T-helper 17 cell (primary cell): Measurements from ENCODE around the gene KDR. TPM values are rescaled to one million over a fixed set of nuclear protein-coding genes. Genes with fewer than 3 reads are reported as not detected.

Source experiments
- ATAC-seq: fragments of 150-1000 bp; cut with Tn5 transposase; 2 replicates; pipeline ENCODE4 v1.10.0; 2021; ENCODE audit warnings: mild to moderate bottlenecking, moderate library complexity
- DNase-seq, 3 donors: peaks; one replicate each; pipeline versions ENCODE4 v3.0.0 to v3.0.0-alpha.2; 2020 to 2021
- H3K9me3 ChIP-seq: one replicate; pipeline ENCODE4 v1.7.0; 2013; ENCODE audit warnings: low read length, mild to moderate bottlenecking; ENCODE audit not compliant: control insufficient read depth, poor library complexity, severe bottlenecking
- H3K27ac Mint-ChIP-seq: one replicate; pipeline ENCODE4 v1.8.0; 2022; ENCODE audit warnings: mild to moderate bottlenecking, moderate library complexity, mixed read lengths
- H3K27me3 Mint-ChIP-seq: one replicate; pipeline ENCODE4 v1.8.0; 2022; ENCODE audit warnings: mixed read lengths
- H3K36me3 Mint-ChIP-seq: one replicate; pipeline ENCODE4 v1.8.0; 2022; ENCODE audit warnings: low read depth, mixed read lengths
- H3K4me1 Mint-ChIP-seq: one replicate; pipeline ENCODE4 v1.8.0; 2022; ENCODE audit warnings: mild to moderate bottlenecking, mixed read lengths
- H3K4me3 Mint-ChIP-seq: one replicate; pipeline ENCODE4 v1.8.0; 2022; ENCODE audit warnings: mild to moderate bottlenecking, moderate library complexity, mixed read lengths
- total RNA-seq, 4 donors: library from RNA in 2 of 4; stranded (reverse) in 2 of 4; gene quantifications; one replicate each; pipeline ENCODE4 v1.2.3 and lab custom pipeline; 2022 to 2026

KDR gene
- total RNA-seq, 2 donors from 2014 or later, result not detected

GRCh38 chr4:55051532-55051931, 73.9 kb downstream of the KDR start:
- no peaks in the 10 kb centered on the region for H3K9me3 ChIP-seq
- Mint-ChIP-seq H3K4me3 (no peak overlapping the region), H3K36me3 (no peaks in the 10 kb centered on the region), H3K27me3 (no peaks in the 10 kb centered on the region), H3K4me1 (no peaks in the 10 kb centered on the region), H3K27ac (no peak overlapping the region)
- ATAC-seq (no peak), DNase-seq (no peak)

GRCh38 chr4:55050418-55050950, 74.9 kb downstream of the KDR start:
- H3K27me3 Mint-ChIP-seq, result no peaks in the 10 kb centered on the region
- no peak overlapping the region for H3K4me3 Mint-ChIP-seq
- DNase-seq (no peak), ATAC-seq (no peak)
- no peak overlapping the region for H3K27ac Mint-ChIP-seq
- H3K9me3 ChIP-seq, result no peaks in the 10 kb centered on the region
- H3K4me1 Mint-ChIP-seq, result no peaks in the 10 kb centered on the region
- no peaks in the 10 kb centered on the region for H3K36me3 Mint-ChIP-seq

DNA sequence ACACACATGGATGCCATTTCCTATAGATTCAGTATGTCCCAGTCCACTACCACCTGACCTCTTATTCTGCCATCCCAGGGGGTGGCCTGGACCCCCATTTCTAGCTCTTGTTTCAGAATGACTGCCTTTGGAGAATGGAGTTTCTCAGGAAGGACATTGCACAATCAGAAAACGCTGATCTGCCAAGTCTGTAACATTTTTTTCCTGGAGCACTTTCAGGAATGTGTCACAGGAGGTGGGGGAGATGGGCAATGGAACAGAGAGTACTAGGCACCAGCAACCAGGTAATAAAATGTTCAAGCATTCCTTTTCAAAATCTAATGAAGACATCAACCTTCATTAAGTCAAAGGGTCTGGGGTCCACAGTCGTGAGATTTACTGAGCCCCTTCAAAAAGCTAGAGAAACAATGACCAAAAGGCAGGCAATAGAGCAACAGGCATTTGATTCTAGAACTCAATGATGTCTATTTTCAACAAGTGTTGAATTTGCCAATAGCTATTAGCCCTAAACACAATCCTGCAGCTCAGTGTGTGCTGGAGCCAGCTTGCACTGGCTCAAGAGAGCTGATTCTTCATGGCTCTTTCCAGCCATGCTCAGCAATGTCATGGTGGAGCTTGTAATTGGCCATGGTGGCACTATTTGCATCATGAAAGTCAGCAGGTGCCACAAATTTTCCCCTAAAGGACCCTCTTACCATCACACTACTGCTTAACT, 87.1 kb downstream of the KDR start:
- Mint-ChIP-seq H3K36me3 (no peaks in the 10 kb centered on the region), H3K4me3 (no peak overlapping the region)

GRCh38 chr4:55037728-55038127, 87.7 kb downstream of the KDR start:
- no peaks in the 10 kb centered on the region for H3K36me3 Mint-ChIP-seq
- H3K27ac Mint-ChIP-seq, result no peak overlapping the region
- DNase-seq (no peak), ATAC-seq (no peak)
- H3K9me3 ChIP-seq, result no peaks in the 10 kb centered on the region
- no peaks in the 10 kb centered on the region for H3K4me1 Mint-ChIP-seq
- H3K4me3 Mint-ChIP-seq, result no peak overlapping the region
- H3K27me3 Mint-ChIP-seq, result peaks cover 23% of the 10 kb centered on the region

More for the DNA sequence above, 87.1 kb downstream of the KDR start:
- ATAC-seq, result no peak
- H3K27me3 Mint-ChIP-seq, result peaks cover 18% of the 10 kb centered on the region
- no peaks in the 10 kb centered on the region for H3K4me1 Mint-ChIP-seq
- no peaks in the 10 kb centered on the region for H3K9me3 ChIP-seq
- H3K27ac Mint-ChIP-seq, result no peak overlapping the region
- DNase-seq, result no peak

DNA sequence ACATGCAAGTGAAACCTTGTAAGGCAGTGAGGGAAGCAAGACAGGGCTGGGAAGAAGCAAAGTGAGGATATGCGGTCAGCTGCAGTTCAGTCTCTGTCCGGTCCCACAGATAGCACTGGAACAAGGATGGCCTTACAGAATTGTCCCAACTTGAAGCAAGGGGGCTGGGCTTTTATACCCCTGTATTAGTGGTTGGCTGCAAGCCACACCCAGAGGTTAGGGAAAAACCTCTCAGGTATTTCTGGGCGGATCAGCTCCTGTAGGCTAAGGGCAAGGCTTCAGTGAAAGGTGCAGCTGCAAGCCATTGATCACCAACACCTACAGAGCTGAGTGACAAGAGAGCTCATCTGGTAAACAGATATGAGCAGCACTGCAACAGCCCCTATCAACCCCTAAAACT, 89.0 kb downstream of the KDR start:
- H3K4me1 Mint-ChIP-seq, result no peaks in the 10 kb centered on the region
- ATAC-seq (no peak), DNase-seq (no peak)
- H3K4me3 Mint-ChIP-seq, result no peak overlapping the region
- H3K9me3 ChIP-seq, result no peaks in the 10 kb centered on the region
- H3K36me3 Mint-ChIP-seq, result no peaks in the 10 kb centered on the region
- no peak overlapping the region for H3K27ac Mint-ChIP-seq
- peaks cover 23% of the 10 kb centered on the region for H3K27me3 Mint-ChIP-seq

GRCh38 chr4:55035892-55036291, 89.5 kb downstream of the KDR start:
- no peak for DNase-seq
- Mint-ChIP-seq H3K27me3 (peaks cover 23% of the 10 kb centered on the region), H3K36me3 (no peaks in the 10 kb centered on the region), H3K27ac (no peak overlapping the region), H3K4me1 (no peaks in the 10 kb centered on the region), H3K4me3 (no peak overlapping the region)
- no peaks in the 10 kb centered on the region for H3K9me3 ChIP-seq
- ATAC-seq, result no peak

DNA sequence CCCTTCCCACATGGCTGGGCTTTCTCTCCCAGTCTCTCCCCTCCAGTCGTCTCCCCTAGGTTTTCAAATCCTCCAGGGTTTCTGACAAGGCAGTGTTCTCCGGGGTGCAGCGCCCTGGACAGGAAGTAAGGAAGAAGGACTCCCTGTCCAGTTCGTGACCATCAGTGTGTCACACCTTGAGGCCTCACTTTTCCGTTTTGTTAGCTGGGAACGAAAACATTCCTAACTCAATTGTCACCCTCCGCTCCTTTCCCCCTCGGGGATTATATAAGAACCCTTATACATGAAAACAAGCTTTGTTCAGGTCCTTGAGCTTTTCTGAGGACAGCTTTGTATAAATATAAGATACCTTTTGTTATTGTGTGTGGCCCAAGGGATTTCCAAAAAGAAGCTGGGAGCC, 92.1 kb downstream of the KDR start:
- H3K9me3 ChIP-seq, result no peaks in the 10 kb centered on the region
- no peak overlapping the region for H3K27ac Mint-ChIP-seq
- H3K4me3 Mint-ChIP-seq, result no peak overlapping the region
- no peaks in the 10 kb centered on the region for H3K4me1 Mint-ChIP-seq
- no peaks in the 10 kb centered on the region for H3K36me3 Mint-ChIP-seq
- DNase-seq, result no peak
- H3K27me3 Mint-ChIP-seq, result peaks cover 22% of the 10 kb centered on the region
- ATAC-seq, result no peak

- DNase-seq, result no peak
- Mint-ChIP-seq H3K4me3 (no peak overlapping the region), H3K36me3 (no peaks in the 10 kb centered on the region), H3K27ac (no peak overlapping the region), H3K4me1 (no peaks in the 10 kb centered on the region), H3K27me3 (peaks cover 19% of the 10 kb centered on the region)
- no peak for ATAC-seq
- no peaks in the 10 kb centered on the region for H3K9me3 ChIP-seq
These were observed 92.6 kb downstream of the KDR start for GRCh38 chr4:55032788-55033187.

GRCh38 chr4:55032179-55032578, 93.2 kb downstream of the KDR start:
- Mint-ChIP-seq H3K36me3 (no peaks in the 10 kb centered on the region), H3K27ac (no peak overlapping the region), H3K4me3 (no peak overlapping the region), H3K27me3 (peaks cover 19% of the 10 kb centered on the region), H3K4me1 (no peaks in the 10 kb centered on the region)
- ATAC-seq (no peak), DNase-seq (no peak)
- no peaks in the 10 kb centered on the region for H3K9me3 ChIP-seq

DNA sequence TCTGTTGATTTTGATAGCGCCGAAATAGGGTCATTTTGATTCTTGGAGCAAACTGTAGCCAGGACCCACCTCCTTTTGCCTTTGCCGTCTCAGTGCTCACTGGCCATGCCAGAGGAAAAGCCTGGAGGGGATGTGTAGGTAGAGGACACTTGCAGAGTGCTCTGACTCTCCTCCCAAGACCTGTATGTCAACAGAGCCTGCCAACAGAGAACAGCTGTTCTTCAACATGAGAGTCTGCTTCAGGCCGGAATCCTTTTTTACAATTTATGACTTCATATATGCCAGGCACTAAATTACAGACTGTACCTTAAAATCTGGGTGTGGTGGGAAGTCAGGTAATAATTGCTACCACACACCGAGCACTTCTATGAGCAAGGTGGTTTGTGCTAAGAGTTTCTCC, 94.2 kb downstream of the KDR start:
- ATAC-seq (no peak), DNase-seq (no peak)
- no peak overlapping the region for H3K4me3 Mint-ChIP-seq
- no peaks in the 10 kb centered on the region for H3K36me3 Mint-ChIP-seq
- no peaks in the 10 kb centered on the region for H3K4me1 Mint-ChIP-seq
- H3K9me3 ChIP-seq, result no peaks in the 10 kb centered on the region
- H3K27me3 Mint-ChIP-seq, result peaks cover 14% of the 10 kb centered on the region
- no peak overlapping the region for H3K27ac Mint-ChIP-seq

DNA sequence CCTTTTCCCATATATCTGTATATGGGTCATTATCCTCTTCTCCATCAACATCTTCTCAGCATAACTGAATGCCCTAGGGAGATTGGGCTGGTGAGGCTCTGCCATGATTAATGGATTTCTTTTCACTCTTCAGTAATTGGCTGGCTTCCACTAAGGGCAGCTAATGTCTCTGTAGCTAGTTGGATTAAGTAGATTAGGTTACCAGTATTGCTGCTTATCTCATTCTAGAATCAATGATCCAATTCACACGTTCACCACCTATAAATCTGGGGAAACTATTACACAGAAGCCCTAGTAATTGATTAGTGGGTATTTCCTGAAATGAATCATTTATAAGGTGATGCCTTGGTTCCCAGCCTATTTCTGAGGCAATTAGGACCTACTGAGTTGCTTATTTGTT, 94.8 kb downstream of the KDR start:
- no peak for DNase-seq
- no peak overlapping the region for H3K4me3 Mint-ChIP-seq
- no peaks in the 10 kb centered on the region for H3K4me1 Mint-ChIP-seq
- no peak overlapping the region for H3K27ac Mint-ChIP-seq
- peaks cover 8% of the 10 kb centered on the region for H3K27me3 Mint-ChIP-seq
- no peaks in the 10 kb centered on the region for H3K9me3 ChIP-seq
- H3K36me3 Mint-ChIP-seq, result no peaks in the 10 kb centered on the region
- no peak for ATAC-seq

DNA sequence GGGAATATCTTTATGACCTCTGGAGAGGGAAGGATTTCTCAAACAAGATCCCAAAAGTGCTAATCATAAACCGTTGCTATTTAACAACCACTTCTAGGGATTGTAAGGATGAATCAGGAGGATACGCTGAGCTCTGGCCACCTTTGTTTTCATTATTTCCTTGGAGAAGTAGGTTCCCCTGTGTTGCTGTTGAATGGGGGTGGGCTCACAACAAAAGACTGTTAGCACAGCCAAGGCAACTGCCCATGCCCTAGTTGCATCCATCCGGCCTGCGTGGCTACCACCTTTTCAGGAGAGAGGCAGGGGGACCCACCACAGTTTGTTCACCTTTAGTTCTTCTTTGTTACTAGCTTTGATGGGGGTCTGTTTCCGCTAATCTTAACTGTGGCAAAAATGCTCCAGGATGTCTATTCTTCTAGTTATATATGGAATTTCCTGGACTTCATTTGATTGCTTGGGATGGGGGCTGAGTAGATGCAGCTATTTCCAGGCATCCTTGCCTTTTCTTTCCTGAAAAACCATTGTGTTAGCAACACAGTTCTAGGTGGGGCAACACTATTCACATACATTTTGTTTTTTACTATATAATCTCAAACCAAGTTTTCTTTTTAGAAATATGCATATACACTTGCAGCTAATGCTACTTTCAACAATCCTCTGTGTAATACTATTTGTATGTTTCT, 95.4 kb downstream of the KDR start:
- Mint-ChIP-seq H3K36me3 (no peaks in the 10 kb centered on the region), H3K27me3 (peaks cover 7% of the 10 kb centered on the region), H3K4me1 (no peaks in the 10 kb centered on the region), H3K27ac (no peak overlapping the region), H3K4me3 (no peak overlapping the region)
- H3K9me3 ChIP-seq, result no peaks in the 10 kb centered on the region
- DNase-seq, result no peak
- no peak for ATAC-seq

- H3K27ac Mint-ChIP-seq, result no peak overlapping the region
- H3K36me3 Mint-ChIP-seq, result no peaks in the 10 kb centered on the region
- peaks cover 7% of the 10 kb centered on the region for H3K27me3 Mint-ChIP-seq
- ATAC-seq, result no peak
- no peaks in the 10 kb centered on the region for H3K4me1 Mint-ChIP-seq
- H3K4me3 Mint-ChIP-seq, result no peak overlapping the region
- no peaks in the 10 kb centered on the region for H3K9me3 ChIP-seq
- no peak for DNase-seq
These were observed 96.1 kb downstream of the KDR start for GRCh38 chr4:55029321-55029720.
